Activated CD8-positive, alpha-beta T cell treated with anti-CD3 and anti-CD28 coated beads, Interleukin-2, amount 10 ng/mL, durations not matched to agents 7 days and 5 days (primary cell): ENCODE measurements around the gene SLC25A26. TPM values are rescaled to one million over a fixed set of nuclear protein-coding genes. Genes with fewer than 3 reads are reported as not detected.

Experiments used
- ATAC-seq: fragments of 150-1000 bp; cut with Tn5 transposase; one replicate; pipeline ENCODE4 v1.10.0; 2021; ENCODE audit warnings: moderate library complexity
- CTCF ChIA-PET: fragments of 350-600 bp; sonication (Branson Sonifier 250); formaldehyde crosslinking; loops from one replicate; lab custom pipeline; 2021; ENCODE audit warnings: antibody characterized with exemption; lab: Charles Lee
- POLR2A ChIA-PET: fragments of 350-600 bp; sonication (Branson Sonifier 250); formaldehyde crosslinking; loops from one replicate; lab custom pipeline; 2021; ENCODE audit warnings: antibody characterized with exemption; lab: Charles Lee
- DNase-seq: peaks from one replicate; pipeline ENCODE4 v3.0.0-alpha.2; 2020
- H3K27ac Mint-ChIP-seq: one replicate; pipeline ENCODE4 v1.8.0; 2021; ENCODE audit warnings: mild to moderate bottlenecking, mixed read lengths
- H3K27me3 Mint-ChIP-seq: one replicate; pipeline ENCODE4 v1.8.0; 2021; ENCODE audit warnings: low read depth, mixed read lengths
- H3K36me3 Mint-ChIP-seq: one replicate; pipeline ENCODE4 v1.8.0; 2021; ENCODE audit warnings: low read depth, mixed read lengths
- H3K4me1 Mint-ChIP-seq: one replicate; pipeline ENCODE4 v1.8.0; 2021; ENCODE audit warnings: low read depth, mixed read lengths
- H3K4me3 Mint-ChIP-seq: one replicate; pipeline ENCODE4 v1.8.0; 2021; ENCODE audit warnings: mild to moderate bottlenecking, mixed read lengths
- H3K9me3 Mint-ChIP-seq: one replicate; pipeline ENCODE4 v1.8.0; 2022; ENCODE audit warnings: mixed read lengths; ENCODE audit not compliant: insufficient read depth
- total RNA-seq, 2 experiments: library from RNA; stranded (reverse); gene quantifications; one replicate each; pipeline ENCODE4 v1.2.3, GENCODE V29; 2021

The SLC25A26 gene
- total RNA-seq, 2 experiments from 2014 or later = 14.2 to 14.3 TPM

- CTCF ChIA-PET = no interaction called here
- Mint-ChIP-seq H3K36me3 (peaks cover 1% of the 10 kb centered on the region), H3K9me3 (no peaks in the 10 kb centered on the region), H3K27ac (no peak overlapping the region), H3K4me1 (no peaks in the 10 kb centered on the region), H3K4me3 (no peak overlapping the region), H3K27me3 (no peaks in the 10 kb centered on the region)
- POLR2A ChIA-PET = no interaction called here
- ATAC-seq (no peak), DNase-seq (no peak)
These were observed 140.6 kb downstream of the SLC25A26 start for GRCh38 chr3:66361356-66361755.

GRCh38 chr3:66362541-66362941 is 141.7 kb downstream of the SLC25A26 start:
- POLR2A ChIA-PET = interaction anchor here (1.0 kb wide), 1 partner anchor 40 kb away, joined by 3 read pairs; no protein-coding TSS in a partner anchor
- ATAC-seq (no peak), DNase-seq (no peak)
- Mint-ChIP-seq H3K27ac (no peak overlapping the region), H3K4me3 (no peak overlapping the region), H3K27me3 (no peaks in the 10 kb centered on the region), H3K9me3 (no peaks in the 10 kb centered on the region), H3K36me3 (peaks cover 1% of the 10 kb centered on the region), H3K4me1 (no peaks in the 10 kb centered on the region)
- CTCF ChIA-PET = interaction anchor here (1.4 kb wide), 1 partner anchor 15 kb away, joined by 6 read pairs; no protein-coding TSS in a partner anchor

- no peaks in the 10 kb centered on the region for H3K27me3 Mint-ChIP-seq
- ATAC-seq = no peak
- DNase-seq = no peak
- CTCF ChIA-PET = interaction anchor here (1.4 kb wide), 1 partner anchor 14 kb away, joined by 6 read pairs; no protein-coding TSS in a partner anchor
- no peaks in the 10 kb centered on the region for H3K9me3 Mint-ChIP-seq
- H3K36me3 Mint-ChIP-seq = peaks cover 1% of the 10 kb centered on the region
- H3K4me1 Mint-ChIP-seq = no peaks in the 10 kb centered on the region
- H3K27ac Mint-ChIP-seq = no peak overlapping the region
- POLR2A ChIA-PET = interaction anchor here (1.0 kb wide), 1 partner anchor 40 kb away, joined by 3 read pairs; no protein-coding TSS in a partner anchor
- H3K4me3 Mint-ChIP-seq = no peak overlapping the region
These were observed 142.3 kb downstream of the SLC25A26 start for GRCh38 chr3:66363148-66363547.

- POLR2A ChIA-PET = no interaction called here
- no peaks in the 10 kb centered on the region for H3K4me1 Mint-ChIP-seq
- no peak for ATAC-seq
These were observed 144.3 kb downstream of the SLC25A26 start for GRCh38 chr3:66365080-66365479.

GRCh38 chr3:66366747-66367146 is 145.9 kb downstream of the SLC25A26 start:
- Mint-ChIP-seq H3K4me3 (no peak overlapping the region), H3K36me3 (peaks cover 1% of the 10 kb centered on the region), H3K27ac (no peak overlapping the region), H3K9me3 (no peaks in the 10 kb centered on the region), H3K27me3 (no peaks in the 10 kb centered on the region), H3K4me1 (no peaks in the 10 kb centered on the region)
- DNase-seq = no peak
- ChIA-PET POLR2A (no interaction called here), CTCF (interaction anchor here (1.0 kb wide), 1 partner anchor 11 kb away, joined by 4 read pairs; no protein-coding TSS in a partner anchor)
- no peak for ATAC-seq

More at GRCh38 chr3:66365080-66365479, 144.3 kb downstream of the SLC25A26 start:
- DNase-seq = no peak
- CTCF ChIA-PET = no interaction called here
- no peaks in the 10 kb centered on the region for H3K27me3 Mint-ChIP-seq
- H3K27ac Mint-ChIP-seq = no peak overlapping the region
- no peak overlapping the region for H3K4me3 Mint-ChIP-seq
- H3K9me3 Mint-ChIP-seq = no peaks in the 10 kb centered on the region
- H3K36me3 Mint-ChIP-seq = peaks cover 1% of the 10 kb centered on the region

- ATAC-seq = no peak
- H3K27me3 Mint-ChIP-seq = no peaks in the 10 kb centered on the region
- no peak overlapping the region for H3K4me3 Mint-ChIP-seq
- ChIA-PET CTCF (interaction anchor here (1.3 kb wide), 1 partner anchor 10 kb away, joined by 5 read pairs; no protein-coding TSS in a partner anchor), POLR2A (no interaction called here)
- no peaks in the 10 kb centered on the region for H3K4me1 Mint-ChIP-seq
- H3K36me3 Mint-ChIP-seq = no peaks in the 10 kb centered on the region
- DNase-seq = no peak
- H3K27ac Mint-ChIP-seq = no peak overlapping the region
- no peaks in the 10 kb centered on the region for H3K9me3 Mint-ChIP-seq
These were observed 147.2 kb downstream of the SLC25A26 start for GRCh38 chr3:66367979-66368378.

- H3K27me3 Mint-ChIP-seq = no peaks in the 10 kb centered on the region
- no peak overlapping the region for H3K27ac Mint-ChIP-seq
- no peaks in the 10 kb centered on the region for H3K36me3 Mint-ChIP-seq
- ChIA-PET CTCF (interaction anchor here (1.4 to 1.6 kb wide), 3 partner anchors 91 to 116 kb away, joined by 3 to 4 read pairs (median 3); no protein-coding TSS in a partner anchor), POLR2A (no interaction called here)
- no peak for DNase-seq
- no peaks in the 10 kb centered on the region for H3K9me3 Mint-ChIP-seq
- H3K4me3 Mint-ChIP-seq = no peak overlapping the region
- no peaks in the 10 kb centered on the region for H3K4me1 Mint-ChIP-seq
- no peak for ATAC-seq
These were observed 149.4 kb downstream of the SLC25A26 start for GRCh38 chr3:66370179-66370578.

- no peaks in the 10 kb centered on the region for H3K4me1 Mint-ChIP-seq
- no peaks in the 10 kb centered on the region for H3K27me3 Mint-ChIP-seq
- no peak overlapping the region for H3K4me3 Mint-ChIP-seq
- DNase-seq (no peak), ATAC-seq (no peak)
- peaks cover 8% of the 10 kb centered on the region for H3K36me3 Mint-ChIP-seq
- H3K27ac Mint-ChIP-seq = no peak overlapping the region
- POLR2A ChIA-PET = no interaction called here
- H3K9me3 Mint-ChIP-seq = no peaks in the 10 kb centered on the region
- CTCF ChIA-PET = interaction anchor here (1.4 to 1.5 kb wide), 2 partner anchors 94 to 117 kb away, joined by 3 to 4 read pairs; no protein-coding TSS in a partner anchor
These were observed 150.6 kb downstream of the SLC25A26 start for GRCh38 chr3:66371432-66371831.

GRCh38 chr3:66372681-66373350 is 152.0 kb downstream of the SLC25A26 start:
- CTCF ChIA-PET = interaction anchor here (0.6 to 1.9 kb wide), 8 partner anchors 21 to 586 kb away, joined by 3 to 10 read pairs (median 4); no protein-coding TSS in a partner anchor
- Mint-ChIP-seq H3K9me3 (no peaks in the 10 kb centered on the region), H3K36me3 (peaks cover 12% of the 10 kb centered on the region), H3K4me1 (peaks cover 2% of the 10 kb centered on the region), H3K4me3 (no peak overlapping the region), H3K27me3 (no peaks in the 10 kb centered on the region), H3K27ac (no peak overlapping the region)
- ATAC-seq (no peak), DNase-seq (no peak)
- POLR2A ChIA-PET = no interaction called here

GRCh38 chr3:66376568-66376967 is 155.8 kb downstream of the SLC25A26 start:
- peaks cover 9% of the 10 kb centered on the region for H3K4me1 Mint-ChIP-seq
- ChIA-PET POLR2A (no interaction called here), CTCF (interaction anchor here (2.1 to 2.9 kb wide), 5 partner anchors 17 to 122 kb away, joined by 10 to 25 read pairs (median 22); no protein-coding TSS in a partner anchor)
- peaks cover 46% of the 10 kb centered on the region for H3K36me3 Mint-ChIP-seq
- H3K9me3 Mint-ChIP-seq = no peaks in the 10 kb centered on the region
- ATAC-seq (no peak), DNase-seq (no peak)
- H3K27me3 Mint-ChIP-seq = no peaks in the 10 kb centered on the region
- no peak overlapping the region for H3K4me3 Mint-ChIP-seq
- H3K27ac Mint-ChIP-seq = no peak overlapping the region

GRCh38 chr3:66377800-66378199 is 157.0 kb downstream of the SLC25A26 start:
- ChIA-PET POLR2A (no interaction called here), CTCF (interaction anchor here (0.6 to 2.9 kb wide), 38 partner anchors 9 to 444 kb away, joined by 3 to 25 read pairs (median 4); no protein-coding TSS in a partner anchor)
- Mint-ChIP-seq H3K27ac (peak overlapping the region; percentile 37), H3K4me3 (no peak overlapping the region), H3K27me3 (no peaks in the 10 kb centered on the region), H3K9me3 (no peaks in the 10 kb centered on the region), H3K36me3 (peaks cover 57% of the 10 kb centered on the region), H3K4me1 (peaks cover 9% of the 10 kb centered on the region)
- DNase-seq = no peak
- no peak for ATAC-seq

- ChIA-PET CTCF (interaction anchor here (0.7 to 2.9 kb wide), 36 partner anchors 8 to 444 kb away, joined by 3 to 25 read pairs (median 4); no protein-coding TSS in a partner anchor), POLR2A (no interaction called here)
- no peak for DNase-seq
- no peak for ATAC-seq
- peaks cover 9% of the 10 kb centered on the region for H3K4me1 Mint-ChIP-seq
- H3K9me3 Mint-ChIP-seq = no peaks in the 10 kb centered on the region
- peaks cover 59% of the 10 kb centered on the region for H3K36me3 Mint-ChIP-seq
- no peak overlapping the region for H3K4me3 Mint-ChIP-seq
- no peaks in the 10 kb centered on the region for H3K27me3 Mint-ChIP-seq
- H3K27ac Mint-ChIP-seq = peak overlapping the region; percentile 45
These were observed 157.5 kb downstream of the SLC25A26 start for GRCh38 chr3:66378256-66378655.
